H54 (cell line): Measurements from ENCODE around the gene MRPS31.

Experiments
- DNase-seq: peaks from one replicate; pipeline ENCODE4 v3.0.0; 2011; ENCODE audit warnings: low spot score, mixed read lengths; ENCODE audit not compliant: insufficient read length
- FAIRE-seq: peaks from 3 replicates; lab custom pipeline; 2011; peaks lifted over from hg19 to GRCh38; lab: Jason Lieb, UNC
- POLR2A ChIP-seq: IDR thresholded peaks from 2 replicates; pipeline ENCODE4 v1.6.1; 2011; ENCODE audit warnings: low read depth, mild to moderate bottlenecking, low read length

Gene MRPS31

DNA sequence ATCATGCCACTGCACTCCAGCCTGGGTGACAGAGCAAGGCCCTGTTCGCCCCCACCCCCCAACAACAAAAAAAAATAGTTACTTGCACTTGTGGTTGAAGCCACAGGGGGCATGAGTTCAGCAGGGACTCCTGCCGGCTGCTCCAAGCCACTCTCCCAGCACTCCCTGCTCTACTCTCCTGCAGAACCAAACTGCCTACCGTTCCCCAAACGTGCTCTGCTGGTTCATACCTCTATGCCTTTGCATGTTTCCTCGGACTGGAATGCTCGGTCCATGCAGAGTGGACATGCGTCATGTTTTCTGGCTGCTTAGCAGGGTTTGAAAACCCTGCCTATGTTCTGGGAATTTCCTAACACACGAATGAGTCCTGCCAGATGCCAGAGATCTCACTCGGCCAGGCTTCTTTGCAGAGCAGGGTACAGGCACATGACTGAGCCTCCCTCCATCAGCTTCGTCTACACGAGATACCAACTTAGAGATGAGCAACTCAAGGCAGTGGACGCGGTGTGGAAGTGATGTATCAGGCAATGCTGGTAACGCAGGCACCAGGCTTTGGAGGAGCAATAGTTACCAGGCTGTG is 9.9 kb upstream of the MRPS31 start:
- DNase-seq (peak; percentile 13), FAIRE-seq (no peak)
- TF ChIP-seq POLR2A, result no peak

DNA sequence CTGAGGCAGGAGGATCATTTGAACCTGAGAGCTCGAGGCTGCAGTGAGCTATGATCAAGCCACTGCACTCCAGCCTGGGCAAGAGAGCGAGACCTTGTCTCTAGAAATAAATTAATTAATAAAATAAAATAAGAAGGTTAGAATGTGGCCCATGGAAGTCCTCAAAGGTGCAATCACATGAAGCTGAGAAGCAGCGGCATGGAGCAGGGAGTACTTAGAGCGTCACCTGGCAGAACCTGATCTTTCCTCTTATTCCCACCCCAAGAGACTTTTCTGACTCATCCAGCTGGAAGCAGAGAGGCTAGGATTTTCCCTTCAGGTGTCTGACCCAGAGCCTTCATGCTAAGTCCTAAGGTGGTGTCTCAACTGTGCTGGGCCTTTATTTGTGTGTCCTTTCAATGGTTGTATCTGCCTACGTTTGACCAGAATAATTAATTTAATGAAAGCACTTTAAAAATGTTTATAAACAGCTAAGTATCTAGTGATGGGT is 8.9 kb upstream of the MRPS31 start:
- TF ChIP-seq POLR2A, result no peak
- FAIRE-seq (no peak), DNase-seq (no peak)

- no peak for TF ChIP-seq POLR2A
- no peak for FAIRE-seq
These were observed 8.1 kb upstream of the MRPS31 start for GRCh38 chr13:40779049-40779448.

GRCh38 chr13:40777809-40778175 is 6.8 kb upstream of the MRPS31 start:
- no peak for TF ChIP-seq POLR2A
- DNase-seq (no peak), FAIRE-seq (no peak)

More at GRCh38 chr13:40779049-40779448, 8.1 kb upstream of the MRPS31 start:
- DNase-seq, result no peak

GRCh38 chr13:40777166-40777808 is 6.3 kb upstream of the MRPS31 start:
- no peak for FAIRE-seq
- no peak for TF ChIP-seq POLR2A
- no peak for DNase-seq

DNA sequence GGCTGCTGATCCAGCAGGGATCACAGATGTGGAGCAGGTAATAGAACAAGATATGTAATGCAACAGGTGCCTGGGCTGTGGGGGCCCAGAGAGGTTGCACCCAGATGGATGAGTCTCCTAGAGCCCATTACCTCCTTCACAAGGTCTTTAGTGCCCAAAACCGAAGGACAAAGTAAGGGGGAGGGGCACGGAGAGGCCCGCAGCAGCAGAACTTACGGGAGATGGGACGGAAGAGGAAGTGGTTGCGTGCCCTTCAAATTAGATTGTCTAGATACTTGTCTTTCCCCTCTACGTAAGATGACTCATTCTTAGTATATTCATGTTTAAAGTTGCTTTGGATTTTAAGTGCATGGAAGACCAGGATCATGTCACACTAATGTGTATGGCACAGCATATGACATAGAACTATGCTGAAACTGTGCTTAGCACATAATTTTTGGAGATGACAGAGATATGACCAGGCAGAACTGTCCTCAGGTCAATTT is 5.7 kb upstream of the MRPS31 start:
- no peak for DNase-seq
- no peak for FAIRE-seq
- TF ChIP-seq POLR2A, result no peak

DNA sequence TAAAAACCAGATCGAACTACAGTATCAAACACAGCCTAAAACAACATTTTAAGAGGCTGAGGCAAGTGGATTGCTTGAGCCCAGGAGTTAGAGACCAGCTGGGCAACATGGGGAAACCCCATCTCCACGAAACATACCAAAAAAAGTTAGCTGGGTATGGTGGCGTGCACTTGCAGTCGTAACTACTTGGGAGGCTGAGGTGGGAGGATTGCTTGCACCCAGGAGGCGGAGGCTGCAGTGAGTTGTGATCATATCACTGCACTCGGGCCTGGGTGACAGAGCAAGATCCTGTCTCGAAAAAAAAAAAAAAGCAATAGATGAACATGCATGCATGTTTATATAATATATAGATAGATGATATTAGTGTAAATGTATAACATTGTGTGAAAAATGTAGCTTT is 5.2 kb upstream of the MRPS31 start:
- FAIRE-seq, result no peak
- DNase-seq, result no peak
- TF ChIP-seq POLR2A, result no peak

DNA sequence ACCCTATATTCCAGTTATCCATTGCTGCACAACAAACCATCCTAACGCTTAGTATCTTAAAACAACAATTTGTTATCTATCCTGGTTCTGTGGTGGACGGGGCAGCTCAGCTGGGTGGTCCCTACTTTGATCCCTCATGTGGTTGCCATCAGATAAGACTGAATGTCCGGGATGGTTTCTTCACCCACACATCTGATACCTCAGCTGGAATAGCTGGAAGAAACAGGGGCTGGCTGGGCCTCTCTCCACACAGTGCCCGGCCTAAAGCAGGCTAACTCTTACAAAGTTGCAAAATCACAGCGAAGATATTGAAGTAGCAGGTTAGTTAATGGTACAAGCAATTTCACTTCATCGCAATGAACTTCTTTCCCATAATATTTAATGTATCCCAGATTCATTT is 3.7 kb upstream of the MRPS31 start:
- TF ChIP-seq POLR2A, result no peak
- no peak for DNase-seq
- FAIRE-seq, result no peak

- no peak for DNase-seq
- TF ChIP-seq POLR2A, result no peak
- no peak for FAIRE-seq
These were observed 1.9 kb upstream of the MRPS31 start for GRCh38 chr13:40772765-40773473.

DNA sequence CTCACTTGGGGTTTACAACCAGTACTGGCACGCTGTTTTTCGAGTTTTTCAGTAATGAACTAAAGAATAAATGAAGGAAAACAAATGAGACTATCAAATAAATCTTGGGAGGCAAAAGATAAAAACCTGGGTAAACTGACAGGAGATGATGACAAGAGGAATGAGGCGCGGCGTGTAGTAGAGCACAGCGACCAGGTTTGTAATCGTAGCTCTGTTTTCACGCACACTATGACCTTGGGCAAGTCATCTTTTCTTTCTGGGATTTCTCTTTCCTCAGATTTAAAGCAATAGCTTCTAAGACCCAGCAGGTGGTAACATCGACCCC is 419 bp downstream of the MRPS31 start:
- no peak for TF ChIP-seq POLR2A
- DNase-seq (no peak), FAIRE-seq (no peak)

GRCh38 chr13:40769970-40770369 is 1.0 kb downstream of the MRPS31 start:
- DNase-seq, result no peak
- TF ChIP-seq POLR2A, result no peak
- no peak for FAIRE-seq

DNA sequence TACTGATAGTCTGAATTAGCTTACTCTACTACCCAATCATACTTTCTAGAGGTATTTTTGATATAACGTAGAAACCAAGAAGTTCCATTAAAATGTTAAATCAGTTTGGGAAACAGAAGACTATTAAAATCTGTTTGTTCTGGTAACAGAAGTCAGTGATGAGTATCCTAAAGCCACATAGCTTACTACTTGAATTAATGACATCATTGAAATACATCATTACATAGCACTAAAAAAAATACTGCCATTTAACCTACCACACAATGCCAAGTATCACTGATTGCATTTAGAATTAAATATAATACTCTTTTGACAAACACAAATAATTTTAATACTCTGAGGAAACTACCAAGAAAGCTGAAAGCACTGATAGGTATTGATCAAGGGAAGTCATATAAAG is 5.4 kb downstream of the MRPS31 start:
- FAIRE-seq (no peak), DNase-seq (no peak)
- TF ChIP-seq POLR2A, result no peak

DNA sequence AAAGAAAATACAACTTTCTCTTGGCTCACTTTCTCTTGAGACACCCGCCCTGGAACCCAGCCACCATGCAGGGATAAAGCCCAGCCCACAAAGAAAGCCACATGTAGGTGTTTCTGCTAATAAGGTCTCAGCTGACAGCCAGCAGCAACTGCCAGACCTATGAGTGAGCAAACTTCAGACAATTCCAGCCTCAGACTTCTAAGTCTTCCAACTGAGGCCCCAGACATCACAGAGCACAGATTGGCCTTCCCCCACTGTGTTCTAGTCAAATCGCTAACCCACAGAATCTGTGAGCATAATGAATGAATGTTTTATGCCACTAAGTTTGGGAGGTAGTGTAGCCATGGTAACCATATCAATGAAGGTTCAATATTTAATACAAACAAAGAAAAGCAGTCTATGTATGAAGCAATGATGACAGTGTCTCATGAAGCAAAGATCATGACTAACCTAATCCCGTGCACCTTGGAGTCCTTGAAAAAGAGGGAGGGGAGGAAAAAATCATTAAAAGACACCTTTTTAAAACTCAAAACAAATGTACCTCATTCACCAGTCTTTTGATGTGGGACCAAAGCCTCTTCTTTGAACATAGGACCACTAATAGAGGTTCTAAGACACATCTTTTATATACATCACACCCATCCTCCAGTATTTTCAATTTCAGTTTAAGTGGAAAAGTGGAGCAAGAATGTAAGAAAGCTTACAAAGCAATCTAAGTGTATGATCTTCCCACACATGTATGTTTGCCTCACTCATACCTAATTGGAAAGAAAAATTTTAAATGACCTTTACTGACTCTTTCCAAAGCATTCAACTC is 6.2 kb downstream of the MRPS31 start:
- TF ChIP-seq POLR2A, result no peak
- FAIRE-seq (no peak), DNase-seq (no peak)

GRCh38 chr13:40762849-40763248 is 8.1 kb downstream of the MRPS31 start:
- no peak for TF ChIP-seq POLR2A
- FAIRE-seq, result no peak
- DNase-seq, result no peak
